HEK293T (cell line): ENCODE measurements around the gene KIF16B.

ENCODE experiments used
- FOXA1 ChIP-seq: fragments of 450-650 bp; IDR thresholded peaks from 2 replicates; pipeline ENCODE4 v1.6.1; 2016; ENCODE audit warnings: mild to moderate bottlenecking
- FOXM1 ChIP-seq: fragments of 450-650 bp; IDR thresholded peaks from 2 replicates; pipeline ENCODE4 v1.6.1; 2017; ENCODE audit warnings: mild to moderate bottlenecking, borderline replicate concordance
- LEF1 ChIP-seq: fragments of 450-650 bp; IDR thresholded peaks from 2 replicates; pipeline ENCODE4 v1.6.1; 2017; ENCODE audit warnings: mild to moderate bottlenecking, borderline replicate concordance
- SP1 ChIP-seq: fragments of 450-650 bp; IDR thresholded peaks from 2 replicates; pipeline ENCODE4 v1.6.1; 2017

DNA sequence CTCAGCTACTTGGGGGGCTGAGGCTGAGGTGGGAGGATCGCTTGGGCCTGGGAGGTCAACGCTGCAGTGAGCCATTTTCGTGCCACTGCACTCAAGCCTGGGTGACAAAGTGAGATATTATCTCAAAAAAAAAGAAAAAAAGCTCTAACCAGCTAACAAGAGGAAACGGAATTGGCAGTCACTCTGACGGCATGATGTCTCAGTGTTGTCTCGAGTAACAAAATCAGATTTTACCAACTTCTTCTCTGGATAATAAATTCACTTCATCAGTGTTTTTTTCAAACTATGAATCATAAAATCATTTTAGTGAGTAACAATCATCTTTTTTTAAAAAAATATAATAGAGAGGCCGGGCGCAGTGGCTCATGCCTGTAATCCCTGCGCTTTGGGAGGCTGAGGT, 12.6 kb downstream of the KIF16B start:
- TF ChIP-seq SP1 (no peak), FOXM1 (no peak), FOXA1 (no peak), LEF1 (no peak)
